Stimulated activated effector memory CD8-positive, alpha-beta T cell treated with anti-CD3 and anti-CD28 coated beads, Interleukin-12 subunit alpha, Interleukin-12 subunit beta, amount 100 ng/mL, for 72 hours (primary cell): ENCODE results near the gene PTBP2.
A peak's percentile ranks its signal among the peaks of the same experiment; 100 is the strongest.

Experiments
- ATAC-seq: fragments of 150-1000 bp; cut with Tn5 transposase; 2 replicates; pipeline ENCODE4 v1.10.0; 2021
- DNase-seq, 2 donors: peaks; one replicate each; pipeline ENCODE4 v3.0.0; 2021 to 2022; ENCODE audit warnings: low spot score in 2 of 2
- H3K27ac Mint-ChIP-seq: one replicate; pipeline ENCODE4 v1.8.0; 2022; ENCODE audit warnings: mild to moderate bottlenecking, mixed read lengths
- H3K36me3 Mint-ChIP-seq: one replicate; pipeline ENCODE4 v1.8.0; 2022; ENCODE audit warnings: mild to moderate bottlenecking, mixed read lengths
- H3K4me1 Mint-ChIP-seq: one replicate; pipeline ENCODE4 v1.8.0; 2022; ENCODE audit warnings: mixed read lengths
- H3K4me3 Mint-ChIP-seq: one replicate; pipeline ENCODE4 v1.8.0; 2022; ENCODE audit warnings: mild to moderate bottlenecking, mixed read lengths
- H3K9me3 Mint-ChIP-seq: one replicate; pipeline ENCODE4 v1.8.0; 2022; ENCODE audit warnings: mixed read lengths

Gene PTBP2

DNA sequence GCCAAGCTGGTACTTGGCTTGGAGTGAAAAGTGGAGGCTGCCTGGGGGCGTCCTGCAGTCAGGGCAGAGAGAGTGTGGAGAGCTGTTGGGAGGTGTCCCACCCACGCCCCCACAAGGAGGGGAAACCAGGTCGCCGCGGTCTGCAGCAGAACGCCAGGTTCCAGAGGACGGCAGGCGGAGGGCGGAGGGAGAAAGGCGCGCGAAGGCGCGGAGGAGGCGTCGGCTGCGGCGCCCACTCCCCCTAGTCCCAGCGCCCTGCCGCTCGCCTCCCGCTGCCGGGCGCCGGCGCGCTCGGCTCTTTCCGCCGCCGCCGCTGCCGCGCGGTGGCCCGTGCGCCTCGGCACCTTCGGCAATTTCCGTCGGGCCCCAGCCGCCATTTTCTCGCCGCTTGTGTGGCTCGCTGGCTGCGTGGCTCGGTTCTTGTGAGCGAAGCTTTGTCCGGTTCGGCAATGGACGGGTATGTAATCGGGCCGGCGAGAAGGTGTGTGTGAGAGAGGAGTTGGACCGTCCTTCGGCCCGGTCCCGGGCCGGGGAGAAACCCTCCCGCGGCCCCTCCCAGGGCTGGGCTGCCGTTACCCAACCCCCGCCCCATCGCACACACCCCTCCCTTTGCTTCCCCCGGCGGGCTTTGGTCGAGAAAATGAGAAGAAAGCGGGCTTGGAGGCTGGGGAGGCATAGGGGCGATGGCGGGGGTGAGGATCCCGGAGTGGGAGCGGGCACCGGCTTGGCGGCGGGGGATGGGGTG is at the start of gene PTBP2:
Gene PTBP2 (plus strand): TSS at position 369 of the 745 bp plus-strand sequence. CDS start 81 bp downstream, at position 450.
- peak; percentile 83 to 89 for DNase-seq
- H3K36me3 Mint-ChIP-seq: peaks cover 44% of the 10 kb centered on the region
- peak; percentile 95 for ATAC-seq
- peak within 1 kb of the TSS; percentile 93 for H3K27ac Mint-ChIP-seq
- peak within 1 kb of the TSS; percentile 87 for H3K4me3 Mint-ChIP-seq
- H3K4me1 Mint-ChIP-seq: peaks cover 26% of the 10 kb centered on the region
- no peaks in the 10 kb centered on the region for H3K9me3 Mint-ChIP-seq

DNA sequence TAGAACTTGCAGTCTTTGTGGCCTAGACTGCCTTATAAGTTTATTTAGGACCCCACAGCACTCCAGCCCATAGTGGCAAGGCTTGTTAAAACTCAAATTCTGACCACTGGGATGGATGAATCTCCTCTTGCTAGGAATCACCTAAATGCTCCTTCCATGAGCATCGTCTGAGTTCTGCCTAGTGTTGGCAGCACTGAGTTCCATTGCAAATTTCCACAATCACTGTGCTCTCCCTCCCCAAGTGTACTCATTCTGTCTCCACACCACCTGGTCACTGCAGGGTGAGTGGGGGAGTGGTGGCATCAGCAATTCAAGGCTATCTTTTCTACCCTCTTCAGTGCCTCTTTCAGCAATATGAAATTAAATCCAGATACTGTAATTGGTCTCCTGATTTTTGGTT is 46.7 kb upstream of the PTBP2 start:
- no peak overlapping the region for H3K27ac Mint-ChIP-seq
- H3K4me1 Mint-ChIP-seq: no peaks in the 10 kb centered on the region
- ATAC-seq (no peak), DNase-seq (no peak)
- peaks cover 16% of the 10 kb centered on the region for H3K9me3 Mint-ChIP-seq
- H3K36me3 Mint-ChIP-seq: no peaks in the 10 kb centered on the region
- no peak overlapping the region for H3K4me3 Mint-ChIP-seq

GRCh38 chr1:96682056-96682455 is 39.5 kb upstream of the PTBP2 start:
- Mint-ChIP-seq H3K4me3 (no peak overlapping the region), H3K9me3 (no peaks in the 10 kb centered on the region), H3K36me3 (no peaks in the 10 kb centered on the region), H3K4me1 (no peaks in the 10 kb centered on the region), H3K27ac (no peak overlapping the region)
- ATAC-seq: no peak
- no peak for DNase-seq

DNA sequence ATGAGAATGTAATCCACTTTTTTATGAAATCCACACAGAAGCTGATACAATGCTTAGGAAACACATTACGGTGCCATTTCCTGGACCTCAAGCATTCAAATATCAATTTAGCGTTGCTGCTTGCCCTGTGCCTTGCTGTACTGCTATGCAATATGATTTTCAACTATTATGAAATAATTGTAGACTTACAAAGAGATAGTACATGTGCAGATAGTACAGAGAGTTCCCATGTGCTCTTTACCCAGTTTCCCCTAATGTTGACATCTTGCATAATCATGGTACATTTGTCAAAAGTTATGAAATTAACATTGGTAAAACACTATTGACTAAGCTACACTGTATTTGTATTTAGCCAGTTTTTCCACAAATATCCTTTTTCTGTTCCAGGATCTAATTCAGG is 37.7 kb upstream of the PTBP2 start:
- no peaks in the 10 kb centered on the region for H3K36me3 Mint-ChIP-seq
- H3K4me1 Mint-ChIP-seq: no peaks in the 10 kb centered on the region
- H3K27ac Mint-ChIP-seq: no peak overlapping the region
- no peak overlapping the region for H3K4me3 Mint-ChIP-seq
- ATAC-seq (no peak), DNase-seq (no peak)
- H3K9me3 Mint-ChIP-seq: no peaks in the 10 kb centered on the region

DNA sequence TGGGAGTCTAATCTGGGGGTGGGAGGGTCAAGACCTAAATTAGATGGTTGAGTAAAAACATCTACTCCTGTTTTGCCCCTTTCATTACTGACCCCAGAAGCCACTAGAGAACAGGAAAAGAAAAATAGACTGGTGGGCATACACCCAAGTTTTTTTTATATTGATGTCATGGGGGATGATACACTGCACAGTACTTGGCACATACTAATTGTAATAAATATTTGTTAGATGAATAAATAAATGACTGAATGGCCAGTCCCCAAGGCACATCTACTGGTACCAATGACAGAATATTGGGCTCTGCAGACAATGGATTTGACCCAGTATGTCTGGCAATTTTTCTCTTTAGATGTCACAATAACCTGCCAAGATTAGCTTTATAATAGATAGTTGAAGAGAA is 36.8 kb upstream of the PTBP2 start:
- Mint-ChIP-seq H3K9me3 (no peaks in the 10 kb centered on the region), H3K27ac (no peak overlapping the region)
- ATAC-seq: no peak

DNA sequence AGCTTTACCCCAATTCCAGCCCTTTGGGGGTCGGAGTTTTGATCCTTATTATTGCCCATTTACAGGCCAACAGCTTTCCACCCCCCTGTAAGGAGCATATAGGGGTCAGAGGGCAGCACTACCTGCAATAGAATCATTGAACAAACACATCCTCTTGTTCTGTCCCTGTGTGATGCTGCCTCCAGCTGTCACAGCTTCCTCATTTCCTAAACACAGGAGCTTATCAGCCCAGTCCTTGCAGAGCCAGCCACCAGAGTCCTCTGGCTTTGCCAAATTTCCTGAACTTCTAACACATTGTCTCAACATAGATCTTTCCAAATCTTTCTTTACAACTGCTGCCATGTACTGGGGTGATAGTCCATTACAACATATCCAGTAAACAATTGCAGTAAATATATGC is 32.8 kb upstream of the PTBP2 start:
- no peak for ATAC-seq
- no peaks in the 10 kb centered on the region for H3K36me3 Mint-ChIP-seq

More for the DNA sequence above, 36.8 kb upstream of the PTBP2 start:
- Mint-ChIP-seq H3K4me1 (no peaks in the 10 kb centered on the region), H3K4me3 (no peak overlapping the region), H3K36me3 (no peaks in the 10 kb centered on the region)
- no peak for DNase-seq

DNA sequence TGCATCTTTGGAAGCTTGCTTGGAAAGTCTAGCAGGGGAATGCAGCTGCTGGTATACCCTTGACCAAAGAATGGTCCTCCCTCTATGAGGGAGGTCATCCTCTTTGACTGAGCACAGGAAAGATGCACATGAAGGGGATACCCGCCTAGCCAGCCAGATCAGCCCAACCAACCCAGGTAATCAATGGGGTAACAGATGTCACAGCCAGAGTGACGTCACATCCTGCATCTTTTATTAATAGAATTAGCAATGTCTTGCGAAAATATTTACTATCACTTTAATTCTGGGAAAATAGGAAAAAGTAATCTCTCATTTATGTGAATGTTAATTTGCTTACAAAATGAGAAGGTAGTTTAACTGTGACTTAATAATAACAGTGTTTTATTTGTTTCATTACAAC is 25.6 kb upstream of the PTBP2 start:
- DNase-seq (no peak), ATAC-seq (no peak)
- Mint-ChIP-seq H3K36me3 (no peaks in the 10 kb centered on the region), H3K9me3 (peaks cover 5% of the 10 kb centered on the region), H3K4me3 (no peak overlapping the region), H3K4me1 (no peaks in the 10 kb centered on the region), H3K27ac (no peak overlapping the region)

More for the DNA sequence above, 32.8 kb upstream of the PTBP2 start:
- Mint-ChIP-seq H3K4me3 (no peak overlapping the region), H3K27ac (no peak overlapping the region), H3K9me3 (no peaks in the 10 kb centered on the region), H3K4me1 (no peaks in the 10 kb centered on the region)
- no peak for DNase-seq

DNA sequence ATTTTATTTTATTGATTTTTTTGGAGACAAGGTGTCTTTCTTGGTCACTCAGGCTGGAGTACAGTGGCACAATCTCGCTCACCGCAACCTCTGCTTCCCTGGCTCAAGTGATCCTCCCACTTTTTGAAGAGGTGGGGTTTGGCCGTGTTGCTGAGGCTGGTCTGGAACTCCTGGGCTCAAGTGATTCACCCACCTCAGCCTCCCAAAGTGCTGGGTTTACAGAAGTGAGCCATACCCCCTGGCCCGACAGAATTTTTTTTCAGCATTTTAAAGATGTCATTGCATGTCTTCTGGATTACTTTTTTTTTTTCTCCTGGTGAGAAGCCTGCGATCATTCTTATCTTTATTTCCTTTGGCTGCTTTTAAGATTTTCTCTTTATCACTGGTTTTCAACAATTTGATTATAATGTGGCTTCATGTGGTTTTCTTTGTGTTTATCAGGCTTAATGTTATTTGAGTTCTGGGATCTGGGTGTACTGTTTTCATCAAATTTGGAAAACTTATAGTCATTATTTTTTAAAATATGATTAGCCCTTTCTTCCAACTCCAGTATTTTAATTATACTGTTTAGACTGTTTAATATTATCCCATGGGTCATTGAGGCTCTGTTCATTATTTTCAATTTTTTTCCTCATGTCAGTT is 23.1 kb upstream of the PTBP2 start:
- peaks cover 5% of the 10 kb centered on the region for H3K9me3 Mint-ChIP-seq
- no peak for ATAC-seq
- H3K4me3 Mint-ChIP-seq: no peak overlapping the region
- no peaks in the 10 kb centered on the region for H3K4me1 Mint-ChIP-seq
- H3K27ac Mint-ChIP-seq: no peak overlapping the region
- DNase-seq: no peak
- H3K36me3 Mint-ChIP-seq: no peaks in the 10 kb centered on the region

- peaks cover 5% of the 10 kb centered on the region for H3K9me3 Mint-ChIP-seq
- H3K27ac Mint-ChIP-seq: no peak overlapping the region
- H3K4me1 Mint-ChIP-seq: no peaks in the 10 kb centered on the region
- no peak for ATAC-seq
- no peak overlapping the region for H3K4me3 Mint-ChIP-seq
- no peaks in the 10 kb centered on the region for H3K36me3 Mint-ChIP-seq
- DNase-seq: no peak
Measured at GRCh38 chr1:96703186-96703585, 18.4 kb upstream of the PTBP2 start.

GRCh38 chr1:96707023-96707422 is 14.6 kb upstream of the PTBP2 start:
- Mint-ChIP-seq H3K9me3 (no peaks in the 10 kb centered on the region), H3K27ac (no peak overlapping the region), H3K4me3 (no peak overlapping the region), H3K4me1 (no peaks in the 10 kb centered on the region), H3K36me3 (no peaks in the 10 kb centered on the region)
- ATAC-seq (no peak), DNase-seq (no peak)

GRCh38 chr1:96708482-96708881 is 13.1 kb upstream of the PTBP2 start:
- Mint-ChIP-seq H3K27ac (no peak overlapping the region), H3K4me1 (no peaks in the 10 kb centered on the region)
- no peak for ATAC-seq

DNA sequence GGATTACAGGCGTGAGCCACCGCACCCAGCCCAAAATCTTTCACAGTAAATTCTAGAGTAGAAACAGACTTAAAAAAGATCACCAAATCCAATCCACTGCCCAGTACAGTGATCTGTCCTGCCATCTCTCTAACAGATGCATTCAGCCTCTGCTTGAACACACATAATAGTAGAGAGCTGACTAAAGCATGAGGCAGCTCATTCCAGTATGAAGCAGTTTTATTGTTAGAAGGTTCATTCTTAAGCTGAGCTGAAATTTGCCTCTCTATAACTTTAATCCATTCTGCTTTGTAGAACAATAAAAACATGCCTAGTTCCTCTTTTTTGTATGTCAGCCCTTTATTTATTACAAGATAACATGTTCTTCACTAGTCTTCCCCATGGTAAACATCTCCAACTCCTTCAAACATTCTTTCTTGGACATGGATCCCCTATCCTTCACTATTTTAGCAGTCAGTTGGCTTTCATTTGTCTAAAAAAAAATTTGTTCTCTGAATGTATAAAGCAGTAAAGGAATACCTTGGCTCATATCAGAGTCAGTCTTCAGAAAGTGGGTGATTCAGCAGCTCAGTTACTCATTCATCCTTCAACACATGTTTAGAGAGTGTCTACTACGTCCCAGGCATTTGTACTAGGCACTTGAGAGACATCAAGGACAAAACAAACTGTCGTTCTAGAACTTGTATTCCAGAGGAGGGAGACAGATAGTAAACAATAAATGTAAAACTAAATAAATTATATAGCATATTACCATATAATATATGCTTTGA is 10.7 kb upstream of the PTBP2 start:
- Mint-ChIP-seq H3K4me1 (no peaks in the 10 kb centered on the region), H3K4me3 (no peak overlapping the region), H3K9me3 (no peaks in the 10 kb centered on the region), H3K36me3 (no peaks in the 10 kb centered on the region), H3K27ac (no peak overlapping the region)
- DNase-seq (no peak), ATAC-seq (no peak)

More at GRCh38 chr1:96708482-96708881, 13.1 kb upstream of the PTBP2 start:
- Mint-ChIP-seq H3K4me3 (no peak overlapping the region), H3K9me3 (no peaks in the 10 kb centered on the region), H3K36me3 (no peaks in the 10 kb centered on the region)
- no peak for DNase-seq

- no peaks in the 10 kb centered on the region for H3K36me3 Mint-ChIP-seq
- no peaks in the 10 kb centered on the region for H3K9me3 Mint-ChIP-seq
- ATAC-seq: no peak
- DNase-seq: no peak
- no peak overlapping the region for H3K4me3 Mint-ChIP-seq
- no peak overlapping the region for H3K27ac Mint-ChIP-seq
- H3K4me1 Mint-ChIP-seq: no peaks in the 10 kb centered on the region
Measured at GRCh38 chr1:96713649-96714048, 7.9 kb upstream of the PTBP2 start.

- Mint-ChIP-seq H3K4me3 (no peak overlapping the region), H3K27ac (no peak overlapping the region), H3K36me3 (no peaks in the 10 kb centered on the region), H3K9me3 (no peaks in the 10 kb centered on the region), H3K4me1 (no peaks in the 10 kb centered on the region)
- no peak for DNase-seq
- no peak for ATAC-seq
Measured at GRCh38 chr1:96714881-96715280, 6.7 kb upstream of the PTBP2 start.

- no peaks in the 10 kb centered on the region for H3K9me3 Mint-ChIP-seq
- DNase-seq (no peak), ATAC-seq (no peak)
- H3K4me3 Mint-ChIP-seq: no peak overlapping the region
- no peaks in the 10 kb centered on the region for H3K4me1 Mint-ChIP-seq
- no peak overlapping the region for H3K27ac Mint-ChIP-seq
- no peaks in the 10 kb centered on the region for H3K36me3 Mint-ChIP-seq
Measured at GRCh38 chr1:96715482-96715881, 6.1 kb upstream of the PTBP2 start.

GRCh38 chr1:96721053-96721415 is 550 bp upstream of the PTBP2 start:
- Mint-ChIP-seq H3K9me3 (no peaks in the 10 kb centered on the region), H3K4me3 (peak overlapping the region; percentile 87), H3K4me1 (peaks cover 26% of the 10 kb centered on the region), H3K36me3 (peaks cover 38% of the 10 kb centered on the region), H3K27ac (peak overlapping the region; percentile 93)
- DNase-seq (no peak), ATAC-seq (no peak)
